HL-60 (cell line): Measurements from ENCODE around the gene SLIT1.

ENCODE experiments used
- CTCF ChIP-seq: IDR thresholded peaks from one replicate; pipeline ENCODE4 v1.5.1; 2011; ENCODE audit warnings: low read length, control low read depth, inconsistent platforms; ENCODE audit not compliant: insufficient read depth
- GABPA ChIP-seq: IDR thresholded peaks from 2 replicates; pipeline ENCODE4 v1.6.1; 2012; ENCODE audit warnings: low read depth
- POLR2AphosphoS5 ChIP-seq: IDR thresholded peaks from 2 replicates; pipeline ENCODE4 v1.6.1; 2012; ENCODE audit warnings: low read depth
- REST ChIP-seq: IDR thresholded peaks from 2 replicates; pipeline ENCODE4 v1.6.1; 2012; ENCODE audit warnings: low read depth; ENCODE audit not compliant: insufficient replicate concordance

- TF ChIP-seq POLR2AphosphoS5 (no peak), CTCF (no peak), GABPA (no peak), REST (no peak)
Measured at GRCh38 chr10:97129666-97130065, 56.1 kb downstream of the SLIT1 start.
